ENCODE measurements around the gene ACCS. TPM values are rescaled to one million over a fixed set of nuclear protein-coding genes. Genes with fewer than 3 reads are reported as not detected.

Gene ACCS
- total RNA-seq, 1 experiment from 2014 or later: 7.6 TPM

DNA sequence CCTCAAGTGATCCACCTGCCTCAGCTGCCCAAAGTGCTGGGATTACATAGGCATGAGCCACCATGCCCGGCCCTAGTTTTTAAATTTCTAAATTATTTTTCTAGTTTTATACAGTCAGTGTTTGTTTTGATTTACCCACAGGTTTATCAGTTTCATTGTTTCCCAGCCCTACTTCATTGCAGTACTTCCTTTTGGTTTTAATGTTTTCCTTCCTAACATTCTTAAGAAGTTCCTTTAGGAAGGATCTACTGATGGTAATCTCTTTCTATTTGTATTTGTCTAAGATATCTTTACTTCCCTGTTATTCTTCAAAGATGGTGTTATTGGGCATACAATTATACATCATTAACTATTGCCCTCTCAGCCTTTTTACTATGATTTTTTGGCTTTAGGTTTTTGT is 24.5 kb downstream of the ACCS start:
- no peak for DNase-seq

DNA sequence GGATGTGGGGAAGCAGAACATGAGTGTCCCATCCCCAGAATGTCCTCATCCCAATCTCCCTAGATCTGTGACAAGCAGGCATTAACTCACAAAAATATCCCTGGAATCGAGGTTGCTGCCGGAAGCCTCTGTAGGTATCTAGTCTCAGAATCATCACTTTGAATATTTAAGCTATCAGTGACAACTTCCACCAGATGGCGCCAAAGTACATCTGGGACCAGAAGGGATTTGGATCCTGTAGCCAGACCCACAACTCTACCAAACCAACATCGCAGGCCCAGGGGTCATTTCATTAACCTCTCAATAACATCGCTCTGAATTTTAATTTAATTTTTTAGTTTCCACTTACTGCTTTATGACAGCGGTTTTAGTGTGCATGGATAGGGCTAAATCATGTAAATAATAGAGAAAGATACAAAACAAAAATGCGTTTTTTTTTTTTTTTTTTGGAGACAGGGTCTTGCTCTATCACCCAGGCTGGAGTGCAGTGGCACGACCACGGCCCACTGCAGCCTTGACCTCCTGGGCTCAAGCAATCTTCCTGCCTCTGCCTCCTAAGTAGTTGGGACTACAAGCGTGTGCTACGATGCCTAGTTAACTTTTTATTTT is 28.3 kb downstream of the ACCS start:
- peak; percentile 82 to 93 for DNase-seq
- Histone ChIP-seq H3K27me3 (no peaks in the 10 kb centered on the region), H3K36me3 (no peaks in the 10 kb centered on the region), H3K9me3 (replicated peaks) (peaks cover 6% of the 10 kb centered on the region; the same call in 1 of the 2 replicates), H3K4me1 (no peaks in the 10 kb centered on the region), H3K27ac (no peak overlapping the region), H3K4me3 (no peak overlapping the region)

More for the DNA sequence above, 24.5 kb downstream of the ACCS start:
- no peak overlapping the region for H3K27ac ChIP-seq
- no peaks in the 10 kb centered on the region for H3K27me3 ChIP-seq
- no peaks in the 10 kb centered on the region for H3K4me1 ChIP-seq
- H3K9me3 ChIP-seq (replicated peaks): peaks cover 10% of the 10 kb centered on the region; the same call in 1 of the 2 replicates
- H3K4me3 ChIP-seq: no peak overlapping the region
- H3K36me3 ChIP-seq: no peaks in the 10 kb centered on the region

DNA sequence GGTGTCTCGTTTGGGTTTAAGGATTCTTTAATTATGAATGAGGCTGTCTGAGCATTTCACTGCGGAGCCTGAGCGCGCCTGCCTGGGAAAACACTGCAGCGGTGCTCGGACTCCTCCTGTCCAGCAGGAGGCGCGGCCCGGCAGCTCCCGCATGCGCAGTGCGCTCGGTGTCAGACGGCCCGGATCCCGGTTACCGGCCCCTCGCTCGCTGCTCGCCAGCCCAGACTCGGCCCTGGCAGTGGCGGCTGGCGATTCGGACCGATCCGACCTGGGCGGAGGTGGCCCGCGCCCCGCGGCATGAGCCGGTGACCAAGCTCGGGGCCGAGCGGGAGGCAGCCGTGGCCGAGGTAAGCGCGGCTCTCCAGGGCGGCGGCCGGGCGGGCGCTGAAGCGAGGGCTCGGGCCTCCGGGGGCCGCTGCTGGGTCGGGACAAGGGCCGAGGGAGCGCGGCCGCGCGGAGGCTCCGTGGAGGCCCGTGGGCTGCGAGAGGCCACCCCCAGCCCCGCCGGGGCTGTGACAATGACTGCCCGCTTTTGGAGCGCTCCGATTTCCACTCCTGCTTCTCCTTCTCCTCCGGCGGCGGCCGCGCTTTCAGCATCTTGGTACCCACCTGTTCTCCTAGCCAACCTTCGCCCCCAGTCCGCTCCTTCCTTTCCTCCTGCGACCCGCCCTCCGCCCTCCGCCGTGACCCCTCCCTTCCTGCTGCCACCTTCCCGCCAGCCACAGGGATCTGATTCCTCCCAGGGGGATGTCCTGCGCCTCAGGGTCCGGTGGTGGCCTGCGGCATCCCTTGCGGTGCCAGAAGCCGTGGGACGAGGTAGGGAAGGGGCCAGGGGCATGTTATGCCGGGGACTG is 29.7 kb downstream of the ACCS start, which contains the start of gene EXT2:
Gene EXT2, plus strand, starts transcription at position 173 of the 854 bp plus-strand sequence. CDS start 12,035 bp downstream, outside the sequence.
- Histone ChIP-seq H3K36me3 (no peaks in the 10 kb centered on the region), H3K27ac (peak within 1 kb of the TSS; percentile 2; the same call in 1 of the 2 replicates), H3K9me3 (replicated peaks) (no peaks in the 10 kb centered on the region), H3K27me3 (no peaks in the 10 kb centered on the region), H3K4me3 (peak within 1 kb of the TSS; percentile 83), H3K4me1 (no peaks in the 10 kb centered on the region)
- DNase-seq: peak; percentile 84 to 88

DNA sequence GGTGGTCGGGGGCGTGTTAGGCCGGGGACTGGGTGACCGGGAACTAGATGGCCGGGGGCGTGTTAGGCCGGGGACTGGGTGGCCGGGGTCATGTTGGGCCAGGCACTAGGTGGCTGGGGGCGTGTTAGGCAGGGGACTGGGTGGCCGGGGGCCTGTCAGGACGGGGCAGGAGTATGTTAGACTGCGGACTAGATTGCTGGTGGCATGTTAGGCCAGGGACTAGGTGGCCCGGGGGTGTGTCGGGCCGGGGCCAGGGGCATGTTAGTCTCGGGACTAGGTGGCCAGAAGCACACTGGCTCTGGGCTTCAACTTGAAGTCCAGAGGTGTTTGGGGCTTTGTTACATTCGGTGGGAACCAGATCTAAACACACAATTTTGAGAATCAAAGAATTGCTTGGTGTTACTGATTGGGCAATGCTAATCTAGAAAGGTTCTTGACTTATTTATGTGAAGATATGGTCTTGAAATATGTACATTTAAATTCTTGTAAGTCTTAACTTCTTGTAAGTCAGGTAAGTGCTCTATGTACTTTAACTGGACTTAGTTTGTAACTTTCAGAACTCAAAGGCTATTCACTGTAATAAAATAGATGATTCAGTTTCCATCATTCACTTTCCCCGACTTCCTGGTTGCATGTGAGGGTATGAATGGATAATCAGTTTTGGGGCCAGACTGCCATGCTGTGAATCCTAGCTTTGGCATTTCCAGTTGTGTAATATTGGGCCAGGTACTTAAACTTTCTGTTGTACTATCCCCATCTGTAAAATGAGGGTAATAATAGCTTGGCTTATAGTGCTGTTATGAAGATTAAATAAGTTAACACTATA is 30.5 kb downstream of the ACCS start:
- peak overlapping the region; percentile 83 for H3K4me3 ChIP-seq
- no peaks in the 10 kb centered on the region for H3K9me3 ChIP-seq (replicated peaks)
- no peaks in the 10 kb centered on the region for H3K4me1 ChIP-seq
- H3K27ac ChIP-seq: no peak overlapping the region; the same call in 1 of the 2 replicates
- H3K36me3 ChIP-seq: no peaks in the 10 kb centered on the region
- DNase-seq: no peak
- no peaks in the 10 kb centered on the region for H3K27me3 ChIP-seq

DNA sequence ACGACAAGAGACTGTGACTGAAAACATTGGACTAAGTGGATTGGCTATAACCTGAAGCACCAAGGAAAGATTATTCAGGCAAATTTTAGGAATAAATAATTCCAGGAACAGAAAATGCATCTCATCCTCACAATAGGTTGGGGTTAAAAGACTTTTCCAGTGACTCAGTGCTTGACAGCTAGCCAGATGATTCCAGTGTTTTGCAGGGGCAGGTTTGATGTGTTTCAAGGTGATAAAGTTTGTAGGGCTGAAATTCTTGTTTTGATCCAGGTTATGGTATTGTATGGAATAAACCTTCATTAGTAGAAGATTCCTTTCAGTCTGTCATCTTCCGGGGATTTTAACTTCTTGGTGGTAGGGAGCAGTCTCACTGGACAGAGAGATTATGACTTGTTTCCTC is 31.8 kb downstream of the ACCS start:
- Histone ChIP-seq H3K36me3 (no peaks in the 10 kb centered on the region), H3K4me1 (no peaks in the 10 kb centered on the region), H3K27ac (no peak overlapping the region), H3K9me3 (replicated peaks) (no peaks in the 10 kb centered on the region), H3K27me3 (no peaks in the 10 kb centered on the region), H3K4me3 (no peak overlapping the region)
- DNase-seq: no peak

DNA sequence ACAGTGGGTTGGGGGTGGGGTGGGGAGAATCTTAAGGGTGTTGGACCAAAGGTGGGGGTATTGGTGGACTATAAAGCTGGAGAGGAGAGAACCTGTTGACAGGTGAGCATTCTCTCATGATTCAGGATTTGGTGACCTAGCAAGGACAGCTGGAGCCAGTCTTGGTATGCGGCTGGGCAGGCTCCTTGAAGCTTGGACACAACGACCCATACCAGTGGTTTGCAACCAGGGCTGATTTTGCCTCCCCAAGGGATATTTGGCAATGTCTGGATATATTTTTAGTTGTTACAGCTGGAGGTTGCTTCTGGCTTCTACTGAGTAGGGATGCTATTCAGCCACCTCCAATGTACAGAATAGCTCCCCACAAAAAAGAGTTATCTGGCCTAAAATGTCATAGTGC is 35.0 kb downstream of the ACCS start:
- H3K9me3 ChIP-seq (replicated peaks): no peaks in the 10 kb centered on the region

DNA sequence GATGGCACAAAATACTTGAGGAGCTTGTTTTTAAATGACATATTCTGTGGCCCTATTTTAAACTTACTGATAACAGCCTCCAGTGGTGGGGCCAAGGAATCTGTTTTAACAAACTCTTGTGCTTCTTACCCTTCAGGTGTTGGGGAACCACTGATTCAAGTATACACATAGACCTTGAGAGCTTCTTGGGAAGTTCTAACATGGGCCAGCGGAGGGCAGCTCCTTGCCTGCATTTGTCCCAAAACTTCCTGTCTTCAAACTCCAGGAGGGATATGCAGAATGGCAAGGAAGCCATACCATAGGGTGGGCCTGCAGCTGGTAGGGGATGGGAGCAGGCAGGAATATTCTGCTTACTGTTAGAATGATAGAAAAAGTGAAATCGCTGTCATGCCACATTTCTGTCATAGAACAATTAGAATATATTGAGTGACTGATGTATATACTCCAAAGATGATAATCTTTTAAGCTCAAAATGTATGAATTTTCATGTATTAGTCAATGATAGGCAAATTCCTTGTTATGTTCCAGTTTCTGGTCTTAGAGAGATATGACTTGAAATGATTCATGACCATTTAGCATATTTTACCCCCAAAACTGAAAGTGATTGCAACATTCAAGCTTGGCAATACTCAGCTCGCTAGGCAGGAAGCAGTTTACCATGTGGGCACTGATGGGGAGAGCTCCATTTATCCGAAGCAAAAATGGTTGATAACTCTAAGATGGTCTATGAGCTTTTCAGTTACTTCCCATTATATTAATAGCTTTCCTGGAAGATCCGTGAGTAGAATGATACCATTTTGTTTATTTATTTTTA is 38.6 kb downstream of the ACCS start:
- no peaks in the 10 kb centered on the region for H3K4me1 ChIP-seq
- no peaks in the 10 kb centered on the region for H3K36me3 ChIP-seq
- H3K27ac ChIP-seq: no peak overlapping the region
- peak; percentile 19 to 50 for DNase-seq
- no peaks in the 10 kb centered on the region for H3K9me3 ChIP-seq (replicated peaks)
- H3K27me3 ChIP-seq: no peaks in the 10 kb centered on the region
- no peak overlapping the region for H3K4me3 ChIP-seq

More for the DNA sequence above, 35.0 kb downstream of the ACCS start:
- Histone ChIP-seq H3K27me3 (no peaks in the 10 kb centered on the region), H3K4me3 (no peak overlapping the region), H3K27ac (no peak overlapping the region), H3K4me1 (no peaks in the 10 kb centered on the region), H3K36me3 (no peaks in the 10 kb centered on the region)
- no peak for DNase-seq

DNA sequence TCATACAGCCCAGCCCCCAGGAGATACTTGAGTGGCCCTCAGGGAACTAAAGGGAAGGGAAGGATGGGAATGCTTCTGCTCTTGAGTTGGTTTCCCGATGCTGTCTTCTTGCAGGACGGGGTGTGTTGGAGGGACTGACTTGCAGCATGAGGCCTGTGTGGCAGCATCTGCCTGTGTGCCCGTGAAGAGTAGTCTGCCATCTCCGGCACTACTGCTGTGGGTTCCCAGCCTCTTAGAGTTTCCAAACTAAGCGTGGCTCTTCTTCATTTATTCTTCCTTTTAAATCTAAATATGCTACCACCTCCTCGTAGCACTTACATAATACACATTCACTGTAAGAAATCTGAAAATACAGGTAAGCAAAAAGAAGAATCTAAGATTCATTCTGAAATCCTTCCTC is 42.2 kb downstream of the ACCS start:
- no peak overlapping the region for H3K4me3 ChIP-seq
- DNase-seq: no peak
- peaks cover 5% of the 10 kb centered on the region for H3K4me1 ChIP-seq
- peaks cover 8% of the 10 kb centered on the region; the same call in 1 of the 2 replicates for H3K36me3 ChIP-seq
- no peak overlapping the region for H3K27ac ChIP-seq
- H3K27me3 ChIP-seq: no peaks in the 10 kb centered on the region
- H3K9me3 ChIP-seq (replicated peaks): no peaks in the 10 kb centered on the region

DNA sequence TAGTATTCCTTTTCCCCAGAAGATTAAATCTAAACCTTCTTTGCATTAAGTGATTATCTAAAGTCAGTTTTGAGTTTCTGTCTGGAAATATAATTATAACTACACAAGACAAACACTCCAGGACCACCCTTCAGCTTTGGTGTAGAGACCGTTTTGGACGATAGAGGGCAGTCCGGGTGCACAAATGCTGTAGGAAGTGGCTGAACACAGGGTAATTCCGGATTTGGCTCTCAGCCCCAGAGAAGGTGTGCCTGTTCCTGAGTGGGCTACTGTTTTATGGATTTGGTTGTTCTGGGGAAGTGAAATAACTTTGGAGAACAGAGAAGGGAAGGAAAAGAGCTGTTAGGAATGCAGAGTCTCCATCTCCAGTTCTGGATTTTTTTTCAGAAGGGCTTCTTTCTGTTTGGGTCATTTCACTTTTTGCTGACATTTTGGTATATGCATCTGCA is 44.2 kb downstream of the ACCS start:
- H3K4me3 ChIP-seq: no peak overlapping the region
- peak; percentile 71 to 88 for DNase-seq
- H3K27ac ChIP-seq: no peak overlapping the region
- H3K27me3 ChIP-seq: no peaks in the 10 kb centered on the region
- no peaks in the 10 kb centered on the region for H3K9me3 ChIP-seq (replicated peaks)
- peaks cover 10% of the 10 kb centered on the region for H3K4me1 ChIP-seq
- H3K36me3 ChIP-seq: peaks cover 9% of the 10 kb centered on the region; the same call in 1 of the 2 replicates

DNA sequence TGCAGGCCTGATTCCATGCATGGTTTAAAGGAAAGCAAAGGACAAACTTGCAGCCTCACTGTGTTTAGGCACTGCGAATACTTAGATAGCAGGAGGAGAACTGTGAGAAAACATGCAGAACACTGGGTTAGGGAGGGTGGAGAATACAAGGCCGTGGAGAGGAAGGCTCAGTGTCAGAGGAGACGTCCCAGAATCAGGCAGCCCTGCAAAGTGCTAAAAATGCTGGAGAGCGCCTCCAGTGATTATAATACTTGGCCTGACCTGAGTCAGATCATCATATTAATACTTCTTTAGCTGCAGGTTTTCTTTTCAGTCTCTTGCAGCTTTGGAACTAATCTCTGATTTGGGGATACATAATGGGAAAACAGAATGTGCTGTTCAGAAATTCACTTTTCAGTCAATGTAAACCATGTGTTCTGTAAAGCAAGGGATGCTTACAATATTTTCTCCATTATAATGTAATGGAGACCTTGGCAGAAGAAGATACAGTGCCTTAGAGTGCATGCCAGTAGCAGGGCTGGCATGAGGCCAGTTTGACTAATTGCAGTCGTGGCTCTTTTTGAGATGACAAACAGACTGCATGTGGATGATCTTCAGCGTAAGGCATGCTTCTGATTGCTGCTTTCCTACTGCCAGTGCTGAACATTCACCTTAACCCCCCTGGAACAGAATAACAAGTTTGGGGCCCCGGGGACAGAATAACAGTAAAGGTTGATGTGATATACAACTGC is 46.2 kb downstream of the ACCS start:
- DNase-seq: peak; percentile 33 to 49

DNA sequence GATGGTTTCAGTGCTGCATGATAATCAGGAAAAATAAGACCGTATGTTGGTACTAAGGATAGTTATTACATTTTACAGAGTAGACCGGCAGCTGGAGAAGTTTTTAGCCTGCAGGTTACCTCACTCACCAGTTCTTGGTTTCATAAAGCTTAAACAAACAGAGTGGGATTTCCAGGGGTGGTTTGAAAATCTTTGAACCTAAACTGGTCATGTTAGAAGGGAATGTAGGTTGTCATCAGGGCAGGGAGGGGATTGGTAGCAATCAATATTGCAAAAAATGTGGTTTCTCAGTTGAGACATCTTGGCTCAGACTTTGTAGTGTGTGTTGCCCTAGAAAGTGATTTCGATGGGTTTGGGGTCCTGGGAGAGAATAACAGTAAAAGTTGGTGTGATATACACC is 46.9 kb downstream of the ACCS start:
- Histone ChIP-seq H3K36me3 (peaks cover 24% of the 10 kb centered on the region; the same call in 1 of the 2 replicates), H3K9me3 (replicated peaks) (no peaks in the 10 kb centered on the region), H3K27me3 (no peaks in the 10 kb centered on the region), H3K4me3 (no peak overlapping the region), H3K27ac (no peak overlapping the region), H3K4me1 (peaks cover 10% of the 10 kb centered on the region)
- DNase-seq: no peak

More for the DNA sequence above, 46.2 kb downstream of the ACCS start:
- Histone ChIP-seq H3K27ac (no peak overlapping the region), H3K36me3 (peaks cover 20% of the 10 kb centered on the region; the same call in 1 of the 2 replicates), H3K4me1 (peaks cover 10% of the 10 kb centered on the region), H3K9me3 (replicated peaks) (no peaks in the 10 kb centered on the region), H3K4me3 (no peak overlapping the region), H3K27me3 (no peaks in the 10 kb centered on the region)

DNA sequence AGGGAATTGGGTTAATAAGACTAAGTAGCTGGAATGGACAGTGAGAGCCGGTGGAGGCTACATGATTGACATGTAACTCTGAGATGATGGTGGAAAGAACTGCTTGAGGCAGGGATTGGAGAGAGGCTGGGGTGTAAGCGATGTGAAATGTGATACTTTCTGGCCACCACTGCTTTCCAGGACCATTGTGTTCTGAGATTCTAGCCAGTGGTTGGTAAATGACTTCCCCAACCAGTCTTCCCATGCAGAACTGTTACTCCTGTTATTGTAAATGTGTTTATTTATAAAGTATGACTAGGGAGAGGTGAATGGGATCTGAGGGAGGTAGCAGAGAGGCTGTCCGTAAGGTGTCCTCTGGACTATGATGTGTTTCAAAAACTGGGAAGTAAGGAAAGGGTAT is 47.5 kb downstream of the ACCS start:
- DNase-seq: no peak
- Histone ChIP-seq H3K27ac (no peak overlapping the region), H3K36me3 (peaks cover 28% of the 10 kb centered on the region; the same call in 1 of the 2 replicates), H3K4me3 (no peak overlapping the region), H3K9me3 (replicated peaks) (no peaks in the 10 kb centered on the region), H3K27me3 (no peaks in the 10 kb centered on the region), H3K4me1 (peaks cover 10% of the 10 kb centered on the region)

DNA sequence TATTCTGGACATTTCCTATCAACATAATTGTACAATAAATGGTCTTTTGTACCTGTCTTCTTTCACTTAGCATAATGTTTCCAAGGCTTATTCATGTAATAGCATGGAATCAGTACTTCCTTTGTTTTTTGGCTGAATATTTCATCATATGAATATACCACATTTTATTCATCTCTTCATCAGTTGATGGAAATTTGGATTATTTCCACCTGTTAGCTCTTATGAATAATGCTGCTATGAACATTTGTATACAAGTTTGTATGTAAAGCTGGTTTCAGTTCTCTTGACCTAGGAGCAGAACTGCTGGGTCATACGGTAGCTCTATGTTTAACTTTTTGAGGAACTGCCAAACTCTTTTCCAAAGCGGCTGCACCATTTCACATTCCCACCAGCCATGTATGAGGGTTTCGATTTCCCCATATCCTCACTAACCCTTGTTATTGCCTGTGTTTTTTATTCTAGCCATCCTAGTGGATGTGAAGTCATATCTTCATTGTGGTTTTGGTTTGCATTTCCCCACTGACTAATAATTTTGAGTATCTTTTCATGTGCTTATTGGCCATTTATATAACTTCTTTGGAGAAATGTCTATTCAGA is 50.3 kb downstream of the ACCS start:
- Histone ChIP-seq H3K27me3 (no peaks in the 10 kb centered on the region), H3K27ac (no peak overlapping the region), H3K4me1 (peaks cover 6% of the 10 kb centered on the region), H3K36me3 (peaks cover 20% of the 10 kb centered on the region; the same call in 1 of the 2 replicates), H3K4me3 (no peak overlapping the region), H3K9me3 (replicated peaks) (no peaks in the 10 kb centered on the region)
- no peak for DNase-seq
